HG02623 (cell line): ENCODE measurements around the gene IL31.

Experiments
- ATAC-seq: cut with Tn5 transposase; IDR thresholded peaks from one replicate; pipeline ENCODE4 v1.9.1; 2021; ENCODE audit warnings: moderate library complexity; ENCODE audit not compliant: unreplicated experiment

Gene IL31

DNA sequence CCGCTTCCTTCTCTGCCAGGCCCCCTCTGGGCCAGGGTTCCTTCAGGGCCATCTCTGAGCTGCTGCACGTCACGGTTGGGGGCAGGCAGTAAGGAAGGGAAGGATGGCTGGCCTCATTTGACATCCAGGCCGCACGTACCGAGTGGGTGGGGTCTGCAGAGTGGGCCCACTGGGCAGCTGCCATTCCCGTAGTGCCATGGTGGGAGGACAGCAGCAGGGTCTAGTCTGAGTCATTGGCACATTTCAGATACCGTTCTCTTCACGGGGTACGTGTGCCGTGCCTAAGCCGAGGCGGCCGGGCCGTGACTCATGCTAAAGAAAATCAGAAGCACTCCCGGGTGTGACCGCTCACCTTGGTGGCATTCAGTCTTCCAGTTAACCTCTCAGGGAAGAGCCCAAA is 43.9 kb downstream of the IL31 start:
- ATAC-seq, result no peak

DNA sequence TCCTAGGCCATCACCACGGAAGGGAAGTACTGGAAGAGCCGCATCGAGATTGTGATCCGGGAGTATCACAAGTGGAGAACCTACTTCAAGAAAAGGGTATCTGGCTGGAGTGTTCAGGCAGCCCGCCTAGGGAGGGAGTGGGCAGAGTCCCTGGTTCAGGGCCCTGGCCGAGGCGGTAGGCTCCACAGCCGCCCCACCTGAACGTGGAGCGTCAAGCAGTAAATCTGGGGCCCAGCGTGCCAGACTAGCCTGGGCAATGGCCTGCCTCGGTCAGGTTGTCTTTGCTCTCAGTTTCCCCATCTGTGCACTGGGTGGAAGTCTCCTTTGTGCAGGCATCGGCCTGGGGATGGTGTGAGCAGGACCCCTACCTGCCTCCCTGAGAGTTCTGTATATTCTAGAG is 44.9 kb downstream of the IL31 start:
- ATAC-seq, result no peak

DNA sequence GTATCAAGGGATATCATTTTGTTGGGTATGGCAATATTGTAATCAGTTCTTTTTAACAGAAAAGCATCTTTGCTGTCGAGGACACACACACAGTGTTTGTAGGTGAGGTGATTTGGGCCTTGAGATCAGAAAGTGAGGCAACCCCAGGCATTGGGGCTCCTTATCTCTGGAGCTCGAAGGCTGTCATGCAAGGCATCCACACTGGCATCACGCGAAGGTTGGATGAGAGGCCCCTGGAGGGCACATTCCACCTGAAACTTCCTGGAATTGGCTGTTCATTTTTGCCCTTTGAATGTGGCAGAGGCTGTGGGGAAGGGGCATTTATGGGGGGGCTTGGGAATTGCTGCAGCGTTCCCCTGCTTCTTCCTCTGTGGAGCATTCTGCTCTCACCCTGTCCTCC is 45.5 kb downstream of the IL31 start:
- ATAC-seq, result no peak

DNA sequence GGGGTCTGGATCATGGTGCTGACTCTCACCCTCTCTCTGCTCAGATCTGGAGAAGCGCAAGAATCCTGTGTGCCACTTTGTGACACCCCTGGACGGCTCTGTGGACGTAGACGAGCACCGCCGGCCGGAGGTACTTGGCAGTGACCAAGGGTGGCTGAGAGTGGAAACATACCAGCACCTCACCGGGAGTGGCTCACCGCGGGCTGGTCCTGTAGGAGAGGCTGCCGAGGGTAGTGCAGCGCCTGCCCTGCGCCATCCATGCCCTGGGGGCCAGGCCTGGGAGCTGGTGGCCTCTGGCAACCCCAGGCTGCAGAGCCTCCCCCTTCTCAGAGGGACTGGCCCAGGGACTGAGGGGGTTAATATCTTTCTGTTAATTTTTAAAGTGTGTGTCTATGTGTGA is 46.2 kb downstream of the IL31 start:
- no peak for ATAC-seq

DNA sequence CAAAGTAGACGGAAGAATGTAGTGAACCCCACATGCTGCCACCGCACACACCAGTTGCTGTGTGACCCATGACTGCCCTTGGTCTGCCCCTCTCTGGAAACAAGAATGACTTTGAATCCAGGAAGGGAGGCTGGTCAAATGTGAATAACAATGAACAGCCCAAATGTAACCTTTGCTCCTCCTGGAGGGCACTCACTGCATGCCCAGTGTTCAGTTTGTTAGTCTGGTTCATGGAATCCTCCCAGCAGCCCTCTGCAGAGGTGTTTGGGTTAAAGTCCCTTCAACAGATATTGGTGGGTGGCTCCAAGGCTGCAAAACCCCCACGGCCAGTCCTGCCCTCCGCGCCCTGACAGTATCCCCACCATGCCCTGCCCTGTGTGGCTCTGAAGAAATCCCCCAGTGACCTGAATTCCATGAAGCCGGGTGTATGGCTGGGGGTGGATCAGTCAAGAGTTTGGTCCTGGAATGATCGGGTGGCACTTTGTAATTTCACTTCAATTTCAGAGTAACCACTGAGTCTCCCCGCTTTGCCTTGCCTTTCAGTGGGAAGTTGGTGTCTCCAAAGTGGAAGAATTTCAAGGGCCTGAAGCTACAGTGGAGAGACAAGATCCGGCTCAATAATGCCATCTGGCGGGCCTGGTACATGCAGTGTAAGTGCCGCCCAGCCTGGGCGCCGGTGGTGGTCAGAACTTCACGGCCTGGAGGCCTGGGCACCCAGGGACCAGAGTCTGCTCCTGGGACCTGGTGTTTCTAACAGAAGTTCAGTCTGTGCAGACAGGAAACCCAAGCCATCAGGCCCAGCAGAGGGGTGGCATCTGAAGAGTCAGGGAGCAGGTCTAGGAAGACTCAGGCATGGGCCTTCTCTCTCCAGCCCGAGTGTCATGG is 47.1 kb downstream of the IL31 start:
- no peak for ATAC-seq

DNA sequence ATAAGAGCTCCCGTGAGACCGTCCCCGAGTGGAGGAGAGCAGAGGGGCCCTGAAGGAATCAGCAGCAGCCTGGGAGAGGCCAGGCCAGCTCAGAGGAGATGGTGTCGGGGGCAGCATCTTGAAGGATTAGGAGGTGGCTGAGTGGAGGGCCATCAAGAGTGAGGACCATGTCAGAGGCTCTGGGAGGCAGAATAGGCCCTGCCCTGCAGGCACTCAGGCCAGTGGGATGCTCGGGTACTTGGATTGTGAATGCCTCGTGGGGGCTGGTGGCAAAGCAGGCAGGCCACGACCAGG is 47.7 kb downstream of the IL31 start:
- ATAC-seq, result no peak

DNA sequence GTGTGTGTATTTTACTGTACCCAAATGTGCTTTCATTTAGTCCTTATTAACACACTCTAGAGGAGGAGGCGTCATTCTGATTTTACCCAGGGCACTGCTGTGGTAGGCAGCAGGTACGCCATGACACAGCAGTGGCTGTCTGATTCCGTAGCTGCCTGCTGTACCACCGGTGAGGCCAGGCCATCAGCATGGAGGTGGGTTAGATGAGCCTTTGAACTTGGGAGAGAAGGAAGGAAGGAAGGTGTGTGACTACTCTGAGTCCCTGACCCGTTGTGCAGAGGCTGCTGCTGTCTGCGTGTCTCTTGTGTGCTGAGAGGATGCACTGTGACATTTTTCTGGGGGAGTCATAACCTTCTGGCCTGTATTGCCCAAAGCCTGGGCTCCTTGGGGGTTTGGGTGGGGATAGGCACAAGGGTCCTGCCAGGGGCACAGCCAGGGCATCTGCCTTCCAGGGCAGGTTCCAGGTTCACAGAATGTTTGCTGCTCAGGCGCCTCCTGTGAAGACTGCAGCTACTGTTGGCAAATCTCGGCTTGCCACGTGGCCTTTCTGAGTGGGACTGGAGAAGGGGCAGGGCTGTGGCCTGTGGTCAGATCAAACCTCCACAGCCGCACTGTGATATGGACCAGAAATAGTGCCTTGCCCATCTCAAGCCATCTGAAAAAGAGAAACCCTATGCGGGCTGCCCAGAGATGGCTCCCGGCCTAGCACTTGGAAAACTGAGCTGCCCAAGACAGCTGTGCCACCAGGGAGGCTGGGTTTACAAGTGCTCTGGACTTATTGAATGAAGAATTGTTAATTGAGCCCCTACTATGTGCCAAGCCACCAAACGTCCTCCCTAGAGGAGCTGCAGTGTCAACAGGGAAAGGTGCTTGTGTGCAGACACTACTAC is 48.3 kb downstream of the IL31 start:
- no peak for ATAC-seq

DNA sequence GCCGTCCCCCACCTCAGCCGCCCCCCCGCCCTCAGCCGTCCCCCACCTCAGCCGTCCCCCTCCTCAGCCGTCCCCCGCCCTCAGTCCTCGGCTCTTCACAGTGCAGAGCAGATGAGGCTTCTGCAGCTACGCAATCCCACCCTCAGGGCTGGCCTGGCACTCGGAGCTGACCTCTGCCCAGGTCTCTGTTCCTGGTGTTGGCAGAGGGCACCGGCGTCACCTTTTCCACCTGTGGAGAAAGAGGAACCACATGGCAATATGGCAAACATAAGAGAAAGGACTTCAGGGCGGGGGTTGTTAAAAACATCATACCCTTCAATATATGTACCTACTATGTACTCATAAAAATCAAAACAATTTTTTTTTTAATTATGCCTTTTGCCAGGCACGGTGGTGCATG is 49.7 kb downstream of the IL31 start:
- no peak for ATAC-seq

DNA sequence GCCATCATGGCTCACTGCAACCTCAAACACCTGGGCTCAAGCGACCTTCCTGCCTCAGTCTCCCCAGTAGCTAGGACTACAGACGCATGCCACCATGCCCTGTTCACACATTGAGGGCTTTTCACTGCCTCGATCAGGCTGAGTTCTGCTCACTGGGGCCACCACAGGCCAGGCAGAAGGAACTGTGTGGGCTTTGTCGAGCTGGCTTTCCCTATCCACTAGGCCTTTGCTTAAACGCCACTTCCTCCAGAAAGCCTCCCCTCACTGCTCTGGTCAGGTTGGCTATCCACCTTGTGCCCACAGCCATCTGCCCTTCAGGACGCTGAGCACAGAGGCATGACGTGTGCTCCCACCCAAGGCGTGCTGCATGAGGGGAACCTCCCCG is 50.3 kb downstream of the IL31 start:
- no peak for ATAC-seq

DNA sequence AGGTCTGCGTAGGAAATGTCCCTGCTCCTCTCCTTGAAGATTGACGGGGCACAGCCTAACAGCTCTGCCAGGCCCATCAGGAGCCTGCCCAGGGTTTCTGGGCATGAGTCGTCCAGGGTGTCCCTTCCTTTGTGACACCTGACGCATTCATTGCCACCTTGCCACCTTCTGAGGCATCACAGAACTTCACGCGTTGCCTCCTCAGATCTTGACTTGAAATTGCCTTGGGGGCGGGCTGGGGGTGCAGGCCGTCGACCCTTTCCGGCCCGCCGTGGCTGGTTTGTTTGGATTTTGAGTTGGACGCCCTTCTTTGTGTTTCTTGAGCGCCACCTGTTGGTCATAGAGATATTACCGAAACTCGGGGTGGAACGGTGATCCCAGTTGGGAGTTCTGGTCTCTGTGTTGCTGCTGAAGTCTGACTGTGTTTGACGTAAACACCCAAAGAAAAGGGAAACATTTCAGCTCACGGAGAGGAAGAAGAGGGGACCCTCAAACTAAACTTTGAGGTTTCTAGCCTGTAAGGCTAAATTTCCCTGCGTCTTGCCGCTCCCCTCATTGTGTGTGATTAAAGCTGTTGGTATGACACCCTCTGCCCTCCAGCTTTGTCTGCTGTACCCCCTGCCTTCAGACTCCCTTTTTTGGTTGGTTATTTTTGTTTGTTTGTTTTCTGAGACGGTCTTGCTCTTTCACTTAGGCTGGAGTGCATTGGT is 50.8 kb downstream of the IL31 start:
- ATAC-seq, result no peak
